HUES6 (cell line): Measurements from ENCODE around the gene ENTHD1.
"Not testable (repeated sequence)": the region's sequence is repeated elsewhere in the genome, so short reads cannot be mapped to it uniquely, and the experiment has no call there.

ENCODE experiments used
- H3K27ac ChIP-seq: 2 replicates; pipeline ENCODE4 v1.7.0; 2013; ENCODE audit warnings: low read depth, mild to moderate bottlenecking, low read length, inconsistent platforms
- H3K27me3 ChIP-seq: 2 replicates; pipeline ENCODE4 v1.6.1; 2013; ENCODE audit warnings: low read length; ENCODE audit not compliant: control insufficient read depth, insufficient read depth
- H3K36me3 ChIP-seq: 2 replicates; pipeline ENCODE4 v1.6.1; 2013; ENCODE audit warnings: low read length; ENCODE audit not compliant: control insufficient read depth, insufficient read depth
- H3K4me1 ChIP-seq: 2 replicates; pipeline ENCODE4 v1.6.1; 2013; ENCODE audit warnings: low read length; ENCODE audit not compliant: control insufficient read depth, insufficient read depth
- H3K4me3 ChIP-seq: 2 replicates; pipeline ENCODE4 v1.5.1; 2013; ENCODE audit warnings: low read depth, low read length
- H3K9ac ChIP-seq: one replicate; pipeline ENCODE4 v1.6.1; 2013; ENCODE audit warnings: mild to moderate bottlenecking, low read length
- H3K9me3 ChIP-seq: 2 replicates; pipeline ENCODE4 v1.6.1; 2013; ENCODE audit warnings: low read depth, low read length; ENCODE audit not compliant: control insufficient read depth, insufficient read depth

The ENTHD1 gene

DNA sequence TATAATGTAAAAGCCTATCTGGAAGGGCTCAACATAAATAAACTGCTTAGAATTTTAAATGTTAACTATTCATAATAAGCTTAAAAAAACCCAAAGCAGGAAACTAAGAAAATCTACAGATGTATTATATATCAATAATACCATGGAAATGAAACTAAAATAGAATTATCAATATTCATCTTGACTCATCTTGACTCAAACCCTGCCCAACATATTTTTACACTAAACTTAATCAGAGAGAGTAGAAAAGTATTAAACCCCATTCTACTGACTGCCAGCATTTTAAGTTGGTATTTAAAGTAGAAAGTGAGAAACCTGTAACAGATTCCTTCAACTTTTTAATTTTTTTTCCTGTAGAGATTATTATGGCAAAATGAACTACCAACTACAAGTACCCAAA lies 149.2 kb downstream of the ENTHD1 start:
- Histone ChIP-seq H3K9ac (no peak overlapping the region), H3K4me3 (no peak overlapping the region), H3K36me3 (no peaks in the 10 kb centered on the region), H3K27ac (no peak overlapping the region), H3K4me1 (no peaks in the 10 kb centered on the region), H3K27me3 (no peaks in the 10 kb centered on the region), H3K9me3 (peaks cover 4% of the 10 kb centered on the region; the same call in 1 of the 2 replicates)

DNA sequence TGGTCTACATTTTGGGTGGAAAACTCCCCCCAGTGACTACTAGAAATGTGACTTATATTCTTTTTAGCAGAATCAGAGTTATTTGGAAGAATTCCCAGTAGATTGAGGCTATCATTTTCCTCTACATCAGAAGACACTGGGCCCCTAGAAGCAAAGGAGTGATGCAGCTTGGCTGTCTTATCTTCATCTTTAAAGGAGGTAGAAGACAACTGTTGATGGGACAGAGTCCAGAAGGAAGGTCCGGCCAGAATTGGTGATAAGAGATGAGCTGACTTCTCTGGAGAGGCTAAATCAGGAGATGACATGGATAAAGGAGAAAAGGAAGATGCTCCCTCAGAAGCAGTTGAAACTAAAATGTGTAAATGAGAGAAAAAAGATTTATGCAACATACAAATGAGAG lies 149.6 kb downstream of the ENTHD1 start:
- H3K4me1 ChIP-seq, result no peaks in the 10 kb centered on the region
- no peaks in the 10 kb centered on the region for H3K27me3 ChIP-seq
- H3K9ac ChIP-seq, result no peak overlapping the region
- H3K27ac ChIP-seq, result no peak overlapping the region
- H3K4me3 ChIP-seq, result no peak overlapping the region
- H3K36me3 ChIP-seq, result no peaks in the 10 kb centered on the region
- peaks cover 8% of the 10 kb centered on the region; the same call in 1 of the 2 replicates for H3K9me3 ChIP-seq

DNA sequence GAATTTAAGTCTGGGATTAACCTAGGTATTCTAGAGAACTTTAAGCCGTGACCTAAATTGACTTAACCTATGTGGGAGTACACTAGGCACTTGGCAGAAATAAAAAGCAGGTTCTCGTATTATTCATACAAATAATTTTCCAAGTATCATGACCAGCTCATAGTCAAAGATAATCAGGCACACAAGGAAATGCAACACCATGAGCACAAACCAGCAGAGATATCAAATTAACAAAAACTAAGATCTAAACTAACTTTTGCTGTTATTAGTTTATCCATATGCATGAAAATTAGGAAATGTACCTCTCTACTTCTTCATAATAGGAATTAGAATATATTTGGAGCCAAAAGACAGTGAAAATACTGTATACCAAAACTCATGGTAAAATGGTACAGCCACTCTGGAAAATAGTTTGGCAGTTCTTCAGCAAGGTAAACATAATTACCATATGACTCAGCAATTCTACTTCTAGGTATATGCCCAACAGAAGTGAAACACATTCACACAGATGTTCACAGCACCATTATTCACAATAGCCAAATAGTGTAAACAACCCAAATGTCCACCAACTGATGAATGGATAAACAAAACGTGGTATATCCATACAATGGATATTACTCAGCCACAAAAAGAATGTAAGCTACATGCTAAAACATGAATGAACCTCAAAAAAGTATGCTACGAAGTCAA lies 154.1 kb downstream of the ENTHD1 start:
- H3K9ac ChIP-seq, result no peak overlapping the region
- H3K27ac ChIP-seq, result no peak overlapping the region
- H3K27me3 ChIP-seq, result no peaks in the 10 kb centered on the region
- H3K4me3 ChIP-seq, result no peak overlapping the region
- H3K4me1 ChIP-seq, result no peaks in the 10 kb centered on the region
- H3K9me3 ChIP-seq, result peaks cover 8% of the 10 kb centered on the region; the same call in 1 of the 2 replicates
- no peaks in the 10 kb centered on the region for H3K36me3 ChIP-seq

GRCh38 chr22:39738746-39739145 lies 154.8 kb downstream of the ENTHD1 start:
- H3K27ac ChIP-seq, result no peak overlapping the region
- peaks cover 8% of the 10 kb centered on the region; the same call in 1 of the 2 replicates for H3K9me3 ChIP-seq
- no peaks in the 10 kb centered on the region for H3K27me3 ChIP-seq

DNA sequence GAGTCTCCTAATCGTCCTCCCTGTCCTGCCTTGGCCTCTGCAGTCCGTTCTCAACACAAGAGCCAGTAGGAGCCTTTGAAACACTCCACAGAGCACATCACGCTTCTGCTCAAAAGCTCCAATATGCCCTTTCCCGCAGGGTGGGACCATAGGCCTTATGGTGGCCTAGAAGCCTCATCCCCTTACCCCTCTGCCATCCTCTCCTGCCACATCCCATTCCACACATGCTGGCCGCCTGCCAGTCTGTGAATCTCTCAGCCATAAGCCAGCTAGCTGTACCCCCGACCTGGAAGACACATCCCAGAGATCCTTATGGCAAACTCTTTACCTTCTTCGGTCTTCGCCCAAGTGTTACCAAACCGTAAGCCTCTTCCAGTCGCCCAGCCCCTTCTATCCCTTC lies 157.8 kb downstream of the ENTHD1 start:
- no peak overlapping the region for H3K9ac ChIP-seq
- H3K9me3 ChIP-seq, result peaks cover 8% of the 10 kb centered on the region; the same call in 1 of the 2 replicates
- no peak overlapping the region for H3K4me3 ChIP-seq
- no peaks in the 10 kb centered on the region for H3K36me3 ChIP-seq
- H3K4me1 ChIP-seq, result peaks cover 10% of the 10 kb centered on the region
- H3K27me3 ChIP-seq, result no peaks in the 10 kb centered on the region
- no peak overlapping the region for H3K27ac ChIP-seq

More at GRCh38 chr22:39738746-39739145, 154.8 kb downstream of the ENTHD1 start:
- no peak overlapping the region for H3K9ac ChIP-seq
- H3K4me3 ChIP-seq, result no peak overlapping the region
- H3K36me3 ChIP-seq, result no peaks in the 10 kb centered on the region
- H3K4me1 ChIP-seq, result no peaks in the 10 kb centered on the region

GRCh38 chr22:39734866-39735265 lies 158.7 kb downstream of the ENTHD1 start:
- peaks cover 10% of the 10 kb centered on the region for H3K4me1 ChIP-seq
- H3K4me3 ChIP-seq, result no peak overlapping the region
- H3K27me3 ChIP-seq, result no peaks in the 10 kb centered on the region
- H3K27ac ChIP-seq, result no peak overlapping the region
- no peaks in the 10 kb centered on the region for H3K36me3 ChIP-seq
- H3K9ac ChIP-seq, result no peak overlapping the region
- peaks cover 8% of the 10 kb centered on the region; the same call in 1 of the 2 replicates for H3K9me3 ChIP-seq

GRCh38 chr22:39734046-39734445 lies 159.5 kb downstream of the ENTHD1 start:
- not testable (repeated sequence) for H3K27me3 ChIP-seq, H3K9ac ChIP-seq, H3K27ac ChIP-seq, H3K9me3 ChIP-seq, H3K4me3 ChIP-seq, H3K36me3 ChIP-seq
- peaks cover 15% of the 10 kb centered on the region for H3K4me1 ChIP-seq

DNA sequence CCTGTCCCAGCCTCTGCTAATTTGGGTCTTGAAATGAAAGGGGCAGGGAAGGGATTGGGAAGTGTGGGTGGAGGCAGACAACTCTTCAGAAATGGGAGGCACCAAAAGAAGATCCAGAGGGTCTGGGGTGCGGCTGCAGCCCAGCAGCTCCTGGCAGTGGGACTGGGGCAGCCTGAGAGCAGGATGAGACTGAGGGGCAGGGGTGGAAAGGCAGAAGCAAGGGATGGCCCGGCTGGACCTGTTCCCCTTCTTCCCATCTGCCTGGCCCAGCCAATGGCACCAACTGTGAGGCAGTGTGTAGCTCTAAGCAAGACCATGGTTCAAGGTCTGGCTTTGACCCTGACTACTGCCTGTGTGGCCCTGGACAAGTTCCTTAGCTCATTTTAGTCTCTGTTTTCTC lies 160.4 kb downstream of the ENTHD1 start:
- Histone ChIP-seq H3K36me3 (no peaks in the 10 kb centered on the region), H3K4me3 (no peak overlapping the region), H3K9me3 (no peaks in the 10 kb centered on the region), H3K27ac (no peak overlapping the region), H3K9ac (no peak overlapping the region), H3K27me3 (no peaks in the 10 kb centered on the region; the same call in 1 of the 2 replicates), H3K4me1 (peaks cover 15% of the 10 kb centered on the region)

DNA sequence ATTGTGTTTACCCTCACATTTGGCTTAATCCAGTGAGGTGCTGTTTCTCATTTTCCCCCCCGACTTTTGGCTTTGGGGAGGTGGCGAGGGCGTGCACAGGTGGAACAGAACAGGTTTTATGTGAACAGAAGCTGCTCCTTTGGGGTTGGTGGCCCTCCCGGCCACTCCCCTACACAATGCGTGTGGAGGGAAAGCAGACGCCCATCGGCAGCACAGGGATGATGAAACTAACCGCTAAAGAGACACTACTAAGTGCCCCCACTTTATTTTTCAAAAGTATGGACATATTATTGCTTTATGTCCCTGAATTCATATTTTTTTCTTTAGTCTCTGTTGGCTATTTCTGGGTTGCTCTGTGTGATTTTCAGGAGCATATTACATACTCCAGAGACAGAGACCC lies 160.9 kb downstream of the ENTHD1 start:
- Histone ChIP-seq H3K4me1 (peaks cover 15% of the 10 kb centered on the region), H3K9me3 (no peaks in the 10 kb centered on the region), H3K4me3 (no peak overlapping the region), H3K27ac (no peak overlapping the region), H3K27me3 (no peaks in the 10 kb centered on the region; the same call in 1 of the 2 replicates), H3K9ac (no peak overlapping the region), H3K36me3 (no peaks in the 10 kb centered on the region)

DNA sequence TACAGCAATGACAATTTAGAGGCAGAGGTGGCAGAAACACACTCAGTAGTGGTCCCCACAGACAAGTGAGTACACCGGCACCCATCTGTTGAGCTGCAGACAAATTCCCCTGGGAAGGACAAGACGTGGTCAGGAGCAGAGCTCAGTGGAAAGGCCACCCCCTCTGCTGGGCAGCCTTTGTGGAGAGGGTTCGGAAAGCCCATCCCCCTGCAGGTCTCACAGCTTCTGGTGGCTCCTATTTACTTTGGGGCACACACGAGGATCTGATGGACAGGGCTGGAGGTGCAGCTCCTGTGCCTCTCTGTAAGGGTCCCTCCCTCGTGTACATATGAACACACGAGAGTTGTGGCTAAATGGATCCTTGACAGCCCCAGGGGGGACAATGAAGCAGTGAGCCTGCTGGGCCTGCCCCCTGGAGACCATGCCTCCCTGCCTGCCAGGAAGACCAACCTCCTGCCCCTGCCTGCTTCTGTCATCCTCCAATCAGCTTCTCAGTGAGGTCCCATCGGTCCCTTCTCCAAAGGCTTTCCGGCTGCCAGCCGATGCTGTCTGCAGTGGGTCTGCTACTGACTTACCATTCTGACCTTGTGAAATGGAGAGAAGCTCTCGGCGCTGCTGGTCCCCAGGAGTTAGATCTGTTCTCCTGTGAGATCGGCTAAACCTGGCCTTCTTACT lies 161.5 kb downstream of the ENTHD1 start:
- Histone ChIP-seq H3K4me1 (peaks cover 15% of the 10 kb centered on the region), H3K9me3 (no peaks in the 10 kb centered on the region), H3K9ac (no peak overlapping the region), H3K27me3 (peaks cover 5% of the 10 kb centered on the region; the same call in 1 of the 2 replicates), H3K27ac (no peak overlapping the region), H3K4me3 (no peak overlapping the region), H3K36me3 (no peaks in the 10 kb centered on the region)

DNA sequence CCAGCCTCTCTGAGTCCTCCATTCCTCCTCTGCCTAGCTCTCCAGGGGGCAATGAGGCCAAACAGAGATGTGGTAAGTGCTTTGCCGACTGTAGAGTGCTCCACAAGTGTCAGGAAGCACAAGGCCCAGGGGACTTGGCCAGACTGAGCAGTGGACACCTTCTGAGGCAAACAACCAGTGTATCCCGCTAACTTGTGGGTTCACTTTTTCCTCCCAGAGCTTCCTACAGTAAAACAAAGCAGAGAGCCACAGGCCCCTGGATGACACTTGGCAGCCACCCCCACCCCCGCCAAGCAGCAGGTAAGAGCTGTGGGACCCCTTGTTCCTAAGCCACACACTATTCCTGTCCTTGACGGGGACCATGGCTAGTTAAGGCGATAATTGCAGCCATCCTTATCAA lies 162.1 kb downstream of the ENTHD1 start:
- Histone ChIP-seq H3K27ac (no peak overlapping the region), H3K4me3 (no peak overlapping the region), H3K9me3 (no peaks in the 10 kb centered on the region), H3K36me3 (no peaks in the 10 kb centered on the region), H3K9ac (no peak overlapping the region), H3K4me1 (peaks cover 15% of the 10 kb centered on the region), H3K27me3 (peaks cover 5% of the 10 kb centered on the region; the same call in 1 of the 2 replicates)
